ENCODE results near the gene SDHAF2.
"Not testable (repeated sequence)": the region's sequence is repeated elsewhere in the genome, so short reads cannot be mapped to it uniquely, and the experiment has no call there.

SDHAF2 gene

GRCh38 chr11:61439615-61440014 is 9.7 kb downstream of the SDHAF2 start:
- Histone ChIP-seq H3K36me3 (ENCODE audit: control insufficient read depth, insufficient read depth, low read length) (peaks cover 17% of the 10 kb centered on the region), H3K9ac (ENCODE audit: low read length) (no peak overlapping the region), H3K4me1 (ENCODE audit: control insufficient read depth, insufficient read depth, low read length) (peaks cover 2% of the 10 kb centered on the region), H3K27ac (ENCODE audit: low read depth, low read length) (no peak overlapping the region), H3K27me3 (ENCODE audit: control insufficient read depth, insufficient read depth, low read length) (no peaks in the 10 kb centered on the region), H3K4me3 (ENCODE audit: low read length) (no peak overlapping the region)

- Histone ChIP-seq H3K36me3 (ENCODE audit: control insufficient read depth, insufficient read depth, low read length) (peaks cover 26% of the 10 kb centered on the region), H3K4me3 (ENCODE audit: low read length) (no peak overlapping the region)
Measured at GRCh38 chr11:61442616-61443015, 12.7 kb downstream of the SDHAF2 start.

DNA sequence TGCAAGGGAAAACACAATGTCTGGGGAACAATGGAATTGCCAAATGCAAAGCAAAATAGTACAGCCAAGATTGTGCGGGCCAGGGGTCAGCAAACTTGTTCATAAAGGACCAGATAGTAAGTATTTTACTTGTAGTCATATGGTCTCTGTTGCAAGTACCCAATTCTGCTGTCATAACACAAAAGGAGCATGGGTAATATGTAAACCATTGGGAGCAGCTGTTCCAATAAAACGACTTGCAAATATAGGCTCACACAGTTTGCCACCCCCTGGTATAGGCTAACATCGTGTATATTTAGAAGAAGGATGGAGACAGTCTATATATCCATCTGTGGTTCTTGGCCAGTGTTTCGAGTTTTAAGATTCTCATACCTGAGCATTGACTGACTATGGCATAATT is 15.6 kb downstream of the SDHAF2 start:
- H3K4me1 ChIP-seq (ENCODE audit: control insufficient read depth, insufficient read depth, low read length), result peaks cover 35% of the 10 kb centered on the region
- no peaks in the 10 kb centered on the region for H3K27me3 ChIP-seq (ENCODE audit: control insufficient read depth, insufficient read depth, low read length)
- H3K36me3 ChIP-seq (ENCODE audit: control insufficient read depth, insufficient read depth, low read length), result peaks cover 21% of the 10 kb centered on the region
- H3K27ac ChIP-seq (ENCODE audit: low read depth, low read length), result peak overlapping the region; percentile 71
- no peak overlapping the region for H3K4me3 ChIP-seq (ENCODE audit: low read length)
- no peak overlapping the region for H3K9ac ChIP-seq (ENCODE audit: low read length)

More at GRCh38 chr11:61442616-61443015, 12.7 kb downstream of the SDHAF2 start:
- Histone ChIP-seq H3K9ac (ENCODE audit: low read length) (no peak overlapping the region), H3K27me3 (ENCODE audit: control insufficient read depth, insufficient read depth, low read length) (no peaks in the 10 kb centered on the region), H3K27ac (ENCODE audit: low read depth, low read length) (no peak overlapping the region), H3K4me1 (ENCODE audit: control insufficient read depth, insufficient read depth, low read length) (peaks cover 16% of the 10 kb centered on the region)

DNA sequence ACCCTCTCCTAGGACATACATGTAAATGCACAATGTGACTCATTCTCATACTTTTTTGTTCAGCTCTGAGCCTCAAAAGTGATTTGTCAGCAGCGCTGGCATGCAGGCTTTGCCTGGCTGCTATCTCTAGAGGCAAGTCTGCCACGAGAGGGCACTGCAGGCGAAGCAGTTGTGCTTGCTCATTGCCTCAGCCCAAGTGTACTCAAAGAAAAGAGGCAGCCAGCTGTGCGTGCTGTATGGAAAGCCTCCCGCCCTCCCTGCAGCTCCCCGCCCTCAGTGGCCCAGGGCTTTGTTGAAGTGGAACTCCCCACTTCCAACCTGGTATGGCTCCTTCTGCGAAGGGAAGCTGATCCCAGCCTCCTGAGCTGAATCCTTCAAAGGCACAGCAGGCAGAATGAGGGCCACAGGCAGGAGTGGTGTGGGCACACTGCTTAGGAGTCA is 16.3 kb downstream of the SDHAF2 start:
- H3K27me3 ChIP-seq (ENCODE audit: control insufficient read depth, insufficient read depth, low read length), result no peaks in the 10 kb centered on the region
- peaks cover 18% of the 10 kb centered on the region for H3K36me3 ChIP-seq (ENCODE audit: control insufficient read depth, insufficient read depth, low read length)
- no peak overlapping the region for H3K4me3 ChIP-seq (ENCODE audit: low read length)
- H3K9ac ChIP-seq (ENCODE audit: low read length), result no peak overlapping the region
- H3K27ac ChIP-seq (ENCODE audit: low read depth, low read length), result peak overlapping the region; percentile 71
- peaks cover 37% of the 10 kb centered on the region for H3K4me1 ChIP-seq (ENCODE audit: control insufficient read depth, insufficient read depth, low read length)

DNA sequence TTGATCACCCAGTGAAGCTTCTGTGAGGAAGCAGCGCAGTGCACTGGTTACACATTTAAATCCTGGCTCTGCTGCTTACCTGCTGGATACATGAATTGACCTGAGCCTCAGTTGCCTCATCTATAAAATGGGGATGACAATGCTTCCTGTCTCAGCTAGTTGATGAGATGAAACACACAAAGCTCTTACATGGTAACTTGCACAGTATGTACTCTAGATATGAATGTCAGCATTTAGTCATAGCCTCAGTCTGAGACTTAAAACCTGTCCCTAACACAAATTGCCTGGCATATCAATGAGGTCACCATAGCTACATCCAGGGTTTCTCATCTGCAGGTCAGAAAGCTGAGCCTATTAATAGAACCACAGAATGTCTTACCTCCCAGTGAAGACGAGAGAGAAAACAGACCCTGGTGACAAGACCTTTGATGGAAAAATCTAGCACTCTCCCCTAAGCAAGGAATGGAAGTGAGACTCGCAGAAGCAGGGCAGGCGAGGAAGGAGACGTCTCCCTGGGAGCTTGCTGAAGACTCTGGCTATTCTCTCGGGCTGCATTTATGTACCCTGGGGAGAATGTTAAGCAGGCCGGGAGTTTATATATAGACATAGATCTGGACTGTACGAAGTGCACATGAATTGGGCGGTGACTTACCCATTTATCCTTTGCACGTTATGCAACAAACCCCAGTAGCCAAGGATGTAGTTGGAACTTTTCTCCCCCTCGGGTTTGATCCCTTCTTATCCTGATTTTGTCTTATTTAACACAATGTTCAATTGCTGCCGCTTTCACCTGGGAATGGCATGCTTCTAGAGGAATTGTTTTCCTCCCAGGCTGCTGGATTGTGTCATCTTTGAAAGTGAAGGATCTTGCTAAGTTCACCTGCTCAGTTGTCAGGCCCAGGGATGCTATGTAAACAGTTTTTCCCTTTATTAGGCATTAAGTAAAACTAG is 18.0 kb downstream of the SDHAF2 start:
- Histone ChIP-seq H3K36me3 (ENCODE audit: control insufficient read depth, insufficient read depth, low read length) (peaks cover 21% of the 10 kb centered on the region), H3K9ac (ENCODE audit: low read length) (no peak overlapping the region), H3K27me3 (ENCODE audit: control insufficient read depth, insufficient read depth, low read length) (no peaks in the 10 kb centered on the region), H3K27ac (ENCODE audit: low read depth, low read length) (peak overlapping the region; percentile 88), H3K4me1 (ENCODE audit: control insufficient read depth, insufficient read depth, low read length) (peaks cover 37% of the 10 kb centered on the region), H3K4me3 (ENCODE audit: low read length) (peak overlapping the region; percentile 4)

GRCh38 chr11:61448552-61448927 is 18.6 kb downstream of the SDHAF2 start:
- peak overlapping the region; percentile 4 for H3K4me3 ChIP-seq (ENCODE audit: low read length)
- H3K4me1 ChIP-seq (ENCODE audit: control insufficient read depth, insufficient read depth, low read length), result peaks cover 40% of the 10 kb centered on the region
- H3K9ac ChIP-seq (ENCODE audit: low read length), result no peak overlapping the region
- H3K27me3 ChIP-seq (ENCODE audit: control insufficient read depth, insufficient read depth, low read length), result no peaks in the 10 kb centered on the region
- peak overlapping the region; percentile 88 for H3K27ac ChIP-seq (ENCODE audit: low read depth, low read length)
- peaks cover 21% of the 10 kb centered on the region for H3K36me3 ChIP-seq (ENCODE audit: control insufficient read depth, insufficient read depth, low read length)

DNA sequence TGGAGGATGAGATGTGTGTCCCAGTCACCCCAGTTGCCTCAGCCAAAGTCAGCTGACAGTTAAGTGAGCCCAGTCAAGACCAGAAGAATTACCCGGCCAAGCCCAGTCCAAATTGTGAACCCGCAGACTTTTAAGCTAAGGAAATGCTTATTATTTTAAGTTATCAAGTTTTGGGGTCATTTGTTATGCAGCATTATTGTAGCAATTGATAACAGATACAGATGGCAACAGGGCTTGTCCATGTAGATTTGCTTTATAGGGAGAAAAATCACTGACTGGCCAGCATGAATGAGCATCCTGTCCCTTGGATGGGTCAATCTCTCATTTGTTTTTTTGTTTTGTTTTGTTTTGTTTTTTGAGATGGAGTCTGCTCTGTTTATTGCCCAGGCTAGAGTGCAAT is 22.9 kb downstream of the SDHAF2 start:
- Histone ChIP-seq H3K27me3 (ENCODE audit: control insufficient read depth, insufficient read depth, low read length) (no peaks in the 10 kb centered on the region), H3K9ac (ENCODE audit: low read length) (no peak overlapping the region), H3K4me3 (ENCODE audit: low read length) (no peak overlapping the region), H3K27ac (ENCODE audit: low read depth, low read length) (no peak overlapping the region), H3K36me3 (ENCODE audit: control insufficient read depth, insufficient read depth, low read length) (peaks cover 15% of the 10 kb centered on the region), H3K4me1 (ENCODE audit: control insufficient read depth, insufficient read depth, low read length) (peaks cover 33% of the 10 kb centered on the region)

- H3K4me3 ChIP-seq (ENCODE audit: low read length), result no peak overlapping the region
- H3K27me3 ChIP-seq (ENCODE audit: control insufficient read depth, insufficient read depth, low read length), result no peaks in the 10 kb centered on the region
- peaks cover 25% of the 10 kb centered on the region for H3K4me1 ChIP-seq (ENCODE audit: control insufficient read depth, insufficient read depth, low read length)
- H3K27ac ChIP-seq (ENCODE audit: low read depth, low read length), result peak overlapping the region; percentile 72
- no peak overlapping the region for H3K9ac ChIP-seq (ENCODE audit: low read length)
- H3K36me3 ChIP-seq (ENCODE audit: control insufficient read depth, insufficient read depth, low read length), result peaks cover 9% of the 10 kb centered on the region
Measured at GRCh38 chr11:61453695-61454094, 23.8 kb downstream of the SDHAF2 start.

DNA sequence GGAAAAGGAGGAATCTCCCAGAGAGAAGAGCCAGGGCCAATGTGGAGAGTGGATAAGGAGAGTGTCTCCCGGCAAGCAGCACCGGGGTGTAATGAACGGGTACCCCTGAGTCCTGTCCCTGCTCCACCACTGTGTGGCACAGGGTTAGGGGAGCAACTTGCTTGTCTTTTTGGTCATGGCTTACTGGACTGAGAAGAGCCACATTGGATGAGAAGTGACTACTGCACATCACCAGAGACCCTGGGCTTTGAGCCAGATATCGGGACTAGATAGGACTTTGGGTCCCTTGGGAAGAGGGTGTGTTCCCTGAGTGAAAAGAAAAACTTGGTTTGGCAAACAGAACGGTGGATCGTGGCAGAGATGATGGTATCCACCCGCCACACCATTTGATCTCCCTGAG is 24.6 kb downstream of the SDHAF2 start:
- Histone ChIP-seq H3K36me3 (ENCODE audit: control insufficient read depth, insufficient read depth, low read length) (peaks cover 9% of the 10 kb centered on the region), H3K9ac (ENCODE audit: low read length) (no peak overlapping the region), H3K27me3 (ENCODE audit: control insufficient read depth, insufficient read depth, low read length) (no peaks in the 10 kb centered on the region), H3K4me3 (ENCODE audit: low read length) (no peak overlapping the region), H3K27ac (ENCODE audit: low read depth, low read length) (peak overlapping the region; percentile 72), H3K4me1 (ENCODE audit: control insufficient read depth, insufficient read depth, low read length) (peaks cover 17% of the 10 kb centered on the region)

DNA sequence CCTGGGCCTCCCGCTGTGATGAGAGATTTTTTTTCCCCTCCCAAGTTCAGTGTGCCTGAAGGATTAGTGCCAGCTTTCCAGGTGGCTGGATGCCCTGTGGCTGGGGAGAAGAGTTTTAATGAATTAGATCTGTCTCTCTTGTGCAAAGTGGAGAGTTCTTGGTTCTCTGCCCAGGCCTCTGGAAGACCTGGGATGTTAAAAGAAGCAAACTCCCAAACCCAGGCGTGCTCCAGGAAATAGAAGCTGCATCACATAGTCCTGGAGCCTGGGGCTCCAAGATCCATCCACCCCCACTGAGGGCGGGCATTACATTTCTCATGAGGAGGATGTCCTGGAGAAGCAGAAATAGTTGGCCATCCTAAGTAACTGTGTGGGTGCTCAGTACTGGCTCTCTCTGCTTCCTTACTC is 30.6 kb downstream of the SDHAF2 start:
- Histone ChIP-seq H3K36me3 (ENCODE audit: control insufficient read depth, insufficient read depth, low read length) (peaks cover 4% of the 10 kb centered on the region), H3K27ac (ENCODE audit: low read depth, low read length) (peak overlapping the region; percentile 52), H3K4me1 (ENCODE audit: control insufficient read depth, insufficient read depth, low read length) (peaks cover 7% of the 10 kb centered on the region), H3K27me3 (ENCODE audit: control insufficient read depth, insufficient read depth, low read length) (no peaks in the 10 kb centered on the region), H3K4me3 (ENCODE audit: low read length) (no peak overlapping the region), H3K9ac (ENCODE audit: low read length) (no peak overlapping the region)

GRCh38 chr11:61460986-61461385 is 31.1 kb downstream of the SDHAF2 start:
- no peak overlapping the region for H3K9ac ChIP-seq (ENCODE audit: low read length)
- no peak overlapping the region for H3K4me3 ChIP-seq (ENCODE audit: low read length)
- no peaks in the 10 kb centered on the region for H3K27me3 ChIP-seq (ENCODE audit: control insufficient read depth, insufficient read depth, low read length)
- no peaks in the 10 kb centered on the region for H3K36me3 ChIP-seq (ENCODE audit: control insufficient read depth, insufficient read depth, low read length)
- H3K27ac ChIP-seq (ENCODE audit: low read depth, low read length), result peak overlapping the region; percentile 52
- H3K4me1 ChIP-seq (ENCODE audit: control insufficient read depth, insufficient read depth, low read length), result peaks cover 7% of the 10 kb centered on the region

DNA sequence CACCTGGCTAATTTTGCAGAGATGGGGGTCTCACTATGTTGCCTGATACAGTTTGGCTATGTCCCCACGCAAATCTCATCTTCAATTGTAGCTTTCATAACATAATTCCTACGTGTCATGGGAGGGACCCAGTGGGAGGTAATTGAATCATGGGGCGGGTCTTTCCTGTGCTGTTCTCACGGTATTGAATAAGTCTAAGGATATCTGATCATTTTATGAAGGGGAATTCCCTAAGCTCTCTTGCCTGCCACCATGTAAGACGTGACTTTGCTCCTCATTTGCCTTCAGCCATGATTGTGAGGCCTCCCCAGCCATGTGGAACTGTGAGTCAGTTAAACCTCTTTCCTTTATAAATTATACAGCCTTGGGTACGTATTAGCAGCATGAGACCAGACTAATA is 37.7 kb downstream of the SDHAF2 start:
- H3K27ac ChIP-seq (ENCODE audit: low read depth, low read length); H3K4me3 ChIP-seq (ENCODE audit: low read length); H3K27me3 ChIP-seq (ENCODE audit: control insufficient read depth, insufficient read depth, low read length); H3K9ac ChIP-seq (ENCODE audit: low read length); H3K4me1 ChIP-seq (ENCODE audit: control insufficient read depth, insufficient read depth, low read length); H3K36me3 ChIP-seq (ENCODE audit: control insufficient read depth, insufficient read depth, low read length): not testable (repeated sequence)

GRCh38 chr11:61468002-61468401 is 38.1 kb downstream of the SDHAF2 start:
- peaks cover 9% of the 10 kb centered on the region for H3K4me1 ChIP-seq (ENCODE audit: control insufficient read depth, insufficient read depth, low read length)
- H3K36me3 ChIP-seq (ENCODE audit: control insufficient read depth, insufficient read depth, low read length), result no peaks in the 10 kb centered on the region
- H3K4me3 ChIP-seq (ENCODE audit: low read length), result no peak overlapping the region
- no peak overlapping the region for H3K9ac ChIP-seq (ENCODE audit: low read length)
- H3K27me3 ChIP-seq (ENCODE audit: control insufficient read depth, insufficient read depth, low read length), result no peaks in the 10 kb centered on the region
- H3K27ac ChIP-seq (ENCODE audit: low read depth, low read length), result no peak overlapping the region
